PC-3 (cell line): ENCODE measurements around the gene CHD1. TPM values are rescaled to one million over a fixed set of nuclear protein-coding genes. Genes with fewer than 3 reads are reported as not detected.

Experiments used
- ATAC-seq: fragments of 200-7000 bp; cut with Tn5 transposase; 2 replicates; pipeline ENCODE4 v1.9.1; 2020; ENCODE audit warnings: mild to moderate bottlenecking, moderate library complexity
- BruUV-seq: library from RNA; stranded (reverse); fragments of 400-500 nt; replicated peaks from 2 replicates; lab custom pipeline; 2021; lab: Mats Ljungman, UMichigan
- CTCF ChIA-PET: fragments of 300-600 bp; sonication (Branson Sonifier 250); formaldehyde crosslinking; loops from one replicate; lab custom pipeline; 2022; ENCODE audit warnings: antibody characterized with exemption; lab: Charles Lee
- POLR2A ChIA-PET: fragments of 300-600 bp; sonication (Branson Sonifier 250); formaldehyde crosslinking; loops from one replicate; lab custom pipeline; 2022; ENCODE audit warnings: antibody characterized with exemption; ENCODE audit not compliant: unreplicated experiment; lab: Charles Lee
- DNase-seq: peaks from one replicate; pipeline ENCODE4 v3.0.0-alpha.2; 2015
- H2AFZ ChIP-seq: fragments of 300-600 bp; sonication (generic); 2 replicates; pipeline ENCODE4 v1.6.0; 2016; ENCODE audit warnings: antibody characterized with exemption, low read length
- H3F3A ChIP-seq: fragments of 300-600 bp; sonication (generic); one replicate; pipeline ENCODE4 v1.6.0; 2017; ENCODE audit warnings: antibody characterized with exemption, low read length, control low read depth, mild to moderate bottlenecking; ENCODE audit not compliant: unreplicated experiment
- H3K27ac ChIP-seq: fragments of 300-600 bp; sonication (generic); 2 replicates; pipeline ENCODE4 v1.5.1; 2016; ENCODE audit warnings: mild to moderate bottlenecking, low read length
- H3K27me3 ChIP-seq: fragments of 300-600 bp; sonication (generic); 2 replicates; pipeline ENCODE4 v1.6.1; 2016; ENCODE audit warnings: low read length, mixed read lengths
- H3K36me3 ChIP-seq: fragments of 300-600 bp; sonication (generic); 2 replicates; pipeline ENCODE4 v1.6.1; 2016; ENCODE audit warnings: low read depth, mixed run types, low read length, mixed read lengths
- H3K4me1 ChIP-seq: fragments of 300-600 bp; sonication (generic); 2 replicates; pipeline ENCODE4 v1.5.1; 2016; ENCODE audit warnings: low read length; ENCODE audit not compliant: insufficient read depth
- H3K4me2 ChIP-seq: fragments of 300-600 bp; sonication (generic); 2 replicates; pipeline ENCODE4 v1.6.0; 2016; ENCODE audit warnings: low read length
- H3K4me3 ChIP-seq: fragments of 300-600 bp; sonication (generic); 2 replicates; pipeline ENCODE4 v1.5.1; 2016; ENCODE audit warnings: mild to moderate bottlenecking, low read length, mixed read lengths
- H3K79me2 ChIP-seq: fragments of 300-600 bp; sonication (generic); 2 replicates; pipeline ENCODE4 v1.6.1; 2017; ENCODE audit warnings: low read length, mixed read lengths
- H3K9ac ChIP-seq: fragments of 300-600 bp; sonication (generic); 2 replicates; pipeline ENCODE4 v1.6.0; 2016; ENCODE audit warnings: mild to moderate bottlenecking, low read length
- H3K9me2 ChIP-seq: fragments of 300-600 bp; sonication (generic); replicated peaks from 2 replicates; pipeline ENCODE4 v1.6.1; 2016; ENCODE audit warnings: mixed run types, low read length, mixed read lengths
- H3K9me3 ChIP-seq: fragments of 300-600 bp; sonication (generic); 2 replicates; pipeline ENCODE4 v1.6.1; 2016; ENCODE audit warnings: low read length, mixed read lengths
- H4K20me1 ChIP-seq: fragments of 300-600 bp; sonication (generic); 2 replicates; pipeline ENCODE4 v1.6.1; 2016; ENCODE audit warnings: low read length, mixed read lengths
- EZH2 ChIP-seq: fragments of 300-600 bp; sonication (generic); IDR thresholded peaks from one replicate; pipeline ENCODE4 v1.6.1; 2017; ENCODE audit warnings: antibody characterized with exemption, mild to moderate bottlenecking, low read length; ENCODE audit not compliant: unreplicated experiment
- EZH2phosphoT487 ChIP-seq: fragments of 300-600 bp; sonication (generic); IDR thresholded peaks from 2 replicates; pipeline ENCODE4 v1.6.1; 2018; ENCODE audit warnings: mild to moderate bottlenecking, antibody characterized with exemption, low read length, borderline replicate concordance
- intact Hi-C: fragments of 100-400 bp; cut with micrococcal nuclease; formaldehyde crosslinking; loops from 2 replicates; pipeline ENCODE4 v1.9.0; 2023
- total RNA-seq: library from RNA; depleted of rRNA; stranded (reverse); fragments of >200 nt; gene quantifications from 2 replicates; pipeline ENCODE4 v1.2.3, GENCODE V29; 2014
- TF ChIP-seq, protein P1 (sequence below): fragments of 300-600 bp; sonication (generic); conservative IDR thresholded peaks from 2 replicates; pipeline ENCODE4 v1.5.1; 2017; ENCODE audit warnings: antibody characterized with exemption, low read depth, mild to moderate bottlenecking, low read length

CHD1 gene
- total RNA-seq, 1 experiment from 2014 or later: 45.9 TPM

DNA sequence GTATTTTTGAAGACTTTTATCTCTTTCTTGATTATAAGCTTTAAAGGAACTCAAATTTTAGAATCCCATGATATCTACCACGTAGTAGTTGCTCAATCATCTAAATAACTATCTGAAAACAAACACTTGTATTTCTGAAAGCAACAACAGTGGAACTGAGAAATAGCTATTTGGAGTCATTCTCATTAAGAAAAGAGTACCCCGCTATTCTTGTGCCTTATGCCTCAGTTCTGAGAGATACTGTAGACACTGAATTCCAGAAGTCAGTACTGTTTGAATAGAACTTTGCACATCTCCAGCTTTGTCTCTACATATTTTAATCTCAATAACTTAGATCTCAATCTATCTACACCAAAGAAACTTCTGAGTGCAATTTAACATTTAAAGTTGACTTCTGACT lies 11.4 kb downstream of the CHD1 start:
- peaks cover 36% of the 10 kb centered on the region for H4K20me1 ChIP-seq

DNA sequence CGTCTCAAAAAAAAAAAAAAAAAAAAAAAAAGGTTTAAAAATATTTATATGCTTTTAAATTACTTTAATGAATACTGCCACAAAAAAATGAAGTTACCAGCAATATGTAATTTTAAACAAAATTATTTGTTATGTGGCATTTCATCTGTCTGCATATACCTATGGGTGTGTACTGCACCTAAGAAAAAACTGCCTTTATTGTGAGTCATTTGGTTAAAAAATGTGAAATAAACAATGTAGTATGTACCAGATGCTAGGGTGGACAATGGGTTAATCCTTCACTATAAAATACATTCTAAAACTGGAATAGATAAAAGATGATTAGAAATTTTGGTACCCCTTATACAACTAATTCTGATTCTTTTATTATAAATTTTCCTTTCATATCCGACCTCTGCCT lies 12.3 kb downstream of the CHD1 start:
- peaks cover 34% of the 10 kb centered on the region for H4K20me1 ChIP-seq
- intact Hi-C loops: no loop called here
- no peaks in the 10 kb centered on the region for H3F3A ChIP-seq
- H2AFZ ChIP-seq: no peak overlapping the region
- ATAC-seq (no peak), DNase-seq (no peak)
- H3K9ac ChIP-seq: no peak overlapping the region
- no peaks in the 10 kb centered on the region for H3K9me3 ChIP-seq
- no peaks in the 10 kb centered on the region for H3K9me2 ChIP-seq
- BruUV-seq: no TSS peak
- no peaks in the 10 kb centered on the region for H3K4me1 ChIP-seq
- CTCF ChIA-PET: no interaction called here
- no peak overlapping the region for H3K4me3 ChIP-seq
- H3K79me2 ChIP-seq: peaks cover 98% of the 10 kb centered on the region
- TF ChIP-seq EZH2phosphoT487: no peak
- TF ChIP-seq, protein P1, sequence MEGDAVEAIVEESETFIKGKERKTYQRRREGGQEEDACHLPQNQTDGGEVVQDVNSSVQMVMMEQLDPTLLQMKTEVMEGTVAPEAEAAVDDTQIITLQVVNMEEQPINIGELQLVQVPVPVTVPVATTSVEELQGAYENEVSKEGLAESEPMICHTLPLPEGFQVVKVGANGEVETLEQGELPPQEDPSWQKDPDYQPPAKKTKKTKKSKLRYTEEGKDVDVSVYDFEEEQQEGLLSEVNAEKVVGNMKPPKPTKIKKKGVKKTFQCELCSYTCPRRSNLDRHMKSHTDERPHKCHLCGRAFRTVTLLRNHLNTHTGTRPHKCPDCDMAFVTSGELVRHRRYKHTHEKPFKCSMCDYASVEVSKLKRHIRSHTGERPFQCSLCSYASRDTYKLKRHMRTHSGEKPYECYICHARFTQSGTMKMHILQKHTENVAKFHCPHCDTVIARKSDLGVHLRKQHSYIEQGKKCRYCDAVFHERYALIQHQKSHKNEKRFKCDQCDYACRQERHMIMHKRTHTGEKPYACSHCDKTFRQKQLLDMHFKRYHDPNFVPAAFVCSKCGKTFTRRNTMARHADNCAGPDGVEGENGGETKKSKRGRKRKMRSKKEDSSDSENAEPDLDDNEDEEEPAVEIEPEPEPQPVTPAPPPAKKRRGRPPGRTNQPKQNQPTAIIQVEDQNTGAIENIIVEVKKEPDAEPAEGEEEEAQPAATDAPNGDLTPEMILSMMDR: no peak
- TF ChIP-seq EZH2: no peak
- H3K4me2 ChIP-seq: no peak overlapping the region
- H3K27me3 ChIP-seq: no peaks in the 10 kb centered on the region
- POLR2A ChIA-PET: no interaction called here
- H3K27ac ChIP-seq: no peak overlapping the region
- peaks cover 26% of the 10 kb centered on the region; the same call in 1 of the 2 replicates for H3K36me3 ChIP-seq

More for the DNA sequence above, 11.4 kb downstream of the CHD1 start:
- TF ChIP-seq EZH2: no peak
- TF ChIP-seq, protein P1: no peak
- no peak for TF ChIP-seq EZH2phosphoT487
- ChIA-PET CTCF (no interaction called here), POLR2A (no interaction called here)
- intact Hi-C loops: no loop called here
- Histone ChIP-seq H3K9ac (no peak overlapping the region), H3K4me3 (no peak overlapping the region), H2AFZ (no peak overlapping the region), H3F3A (no peaks in the 10 kb centered on the region), H3K79me2 (peaks cover 98% of the 10 kb centered on the region), H3K4me1 (no peaks in the 10 kb centered on the region), H3K27me3 (no peaks in the 10 kb centered on the region), H3K36me3 (peaks cover 29% of the 10 kb centered on the region; the same call in 1 of the 2 replicates), H3K9me3 (no peaks in the 10 kb centered on the region), H3K4me2 (no peak overlapping the region), H3K27ac (no peak overlapping the region), H3K9me2 (no peaks in the 10 kb centered on the region)
- no TSS peak for BruUV-seq
- ATAC-seq (no peak), DNase-seq (no peak)

DNA sequence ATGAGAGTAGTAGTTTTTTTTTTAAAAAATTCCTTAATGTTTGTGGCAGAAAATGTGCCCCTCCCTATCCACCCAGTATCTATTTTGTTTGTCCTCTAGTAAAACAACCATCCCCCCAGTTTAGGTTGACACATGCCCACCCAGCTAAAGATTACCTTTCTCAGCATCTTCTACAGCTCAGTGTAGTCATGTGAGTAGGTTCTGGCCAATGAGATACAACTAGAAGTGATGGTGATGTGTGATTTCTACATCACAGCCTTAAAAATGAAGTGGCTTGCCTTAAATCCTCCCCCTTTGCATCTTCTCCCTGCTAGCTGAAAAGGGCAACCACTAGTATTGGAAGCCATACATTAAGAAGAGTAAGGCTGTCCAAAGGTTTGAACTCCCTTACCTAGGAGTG lies 14.9 kb downstream of the CHD1 start:
- Histone ChIP-seq H3K9me3 (no peaks in the 10 kb centered on the region), H3K27ac (no peak overlapping the region), H3F3A (no peaks in the 10 kb centered on the region), H3K27me3 (no peaks in the 10 kb centered on the region), H4K20me1 (peaks cover 23% of the 10 kb centered on the region; the same call in 1 of the 2 replicates), H3K4me2 (no peak overlapping the region), H3K36me3 (peaks cover 16% of the 10 kb centered on the region; the same call in 1 of the 2 replicates), H3K4me3 (no peak overlapping the region), H3K4me1 (no peaks in the 10 kb centered on the region), H2AFZ (no peak overlapping the region), H3K9me2 (no peaks in the 10 kb centered on the region), H3K9ac (no peak overlapping the region), H3K79me2 (peaks cover 97% of the 10 kb centered on the region)
- no peak for ATAC-seq
- intact Hi-C loops: no loop called here
- no peak for DNase-seq
- ChIA-PET POLR2A (no interaction called here), CTCF (no interaction called here)
- TF ChIP-seq EZH2phosphoT487 (no peak), EZH2 (no peak)
- TF ChIP-seq, protein P1: no peak
- BruUV-seq: no TSS peak
